ENCODE data around the gene KIF7.

The KIF7 gene

GRCh38 chr15:89646416-89647141, 8.7 kb downstream of the KIF7 start:
- no peak for DNase-seq

- no peak for DNase-seq
Observed at GRCh38 chr15:89645680-89646079, 9.6 kb downstream of the KIF7 start.

GRCh38 chr15:89642106-89642505, 13.2 kb downstream of the KIF7 start:
- no peak for DNase-seq

- DNase-seq = no peak
Observed at GRCh38 chr15:89641053-89641452, 14.2 kb downstream of the KIF7 start.

- no peak for DNase-seq
Observed at GRCh38 chr15:89640245-89640644, 15.0 kb downstream of the KIF7 start.

- no peak for DNase-seq
Observed at GRCh38 chr15:89633585-89633984, 21.7 kb downstream of the KIF7 start.

- DNase-seq = no peak
Observed at GRCh38 chr15:89632563-89633430, 22.5 kb downstream of the KIF7 start.

GRCh38 chr15:89631902-89632264, 23.4 kb downstream of the KIF7 start:
- DNase-seq = no peak

- DNase-seq = no peak
Observed at GRCh38 chr15:89630974-89631901, 24.0 kb downstream of the KIF7 start.

- no peak for DNase-seq
Observed at GRCh38 chr15:89630260-89630659, 25.0 kb downstream of the KIF7 start.

- DNase-seq = no peak
Observed at GRCh38 chr15:89629829-89630228, 25.4 kb downstream of the KIF7 start.

GRCh38 chr15:89628806-89629715, 26.2 kb downstream of the KIF7 start:
- peak; percentile 3 to 57 (median 40) for DNase-seq

- DNase-seq = no peak
Observed at GRCh38 chr15:89628301-89628700, 27.0 kb downstream of the KIF7 start.

- no peak for DNase-seq
Observed at GRCh38 chr15:89627256-89627970, 27.9 kb downstream of the KIF7 start.

GRCh38 chr15:89625716-89626115, 29.6 kb downstream of the KIF7 start:
- no peak for DNase-seq

- no peak for DNase-seq
Observed at GRCh38 chr15:89623165-89623564, 32.1 kb downstream of the KIF7 start.

GRCh38 chr15:89621547-89621946, 33.7 kb downstream of the KIF7 start:
- DNase-seq = no peak

GRCh38 chr15:89616228-89616627, 39.0 kb downstream of the KIF7 start:
- DNase-seq = no peak

GRCh38 chr15:89615135-89615534, 40.1 kb downstream of the KIF7 start:
- DNase-seq = no peak

- DNase-seq = peak; percentile 43 to 71 (median 62)
Observed at GRCh38 chr15:89614164-89614563, 41.1 kb downstream of the KIF7 start.

GRCh38 chr15:89613031-89613430, 42.2 kb downstream of the KIF7 start:
- no peak for DNase-seq
